AG04450 (cell line): ENCODE results near the gene MED20. TPM values are rescaled to one million over a fixed set of nuclear protein-coding genes. Genes with fewer than 3 reads are reported as not detected.

ENCODE experiments used
- CTCF ChIA-PET: fragments of 300-600, 350-600 bp; formaldehyde crosslinking; extraction: SDS; loops from one replicate; lab custom pipeline; 2022; ENCODE audit warnings: antibody characterized with exemption, inconsistent platforms; lab: Charles Lee
- POLR2A ChIA-PET: fragments of 350-600 bp; formaldehyde crosslinking; extraction: SDS; loops from one replicate; lab custom pipeline; 2021; ENCODE audit warnings: antibody characterized with exemption, inconsistent platforms; lab: Yijun Ruan, JAX
- DNase-seq: peaks from one replicate; pipeline ENCODE4 v3.0.0-alpha.2; 2011; ENCODE audit warnings: low read depth, low spot score
- H3K27ac ChIP-seq: one replicate; pipeline ENCODE4 v1.5.1; 2012; ENCODE audit warnings: low read depth, low read length, control low read depth
- H3K27me3 ChIP-seq: one replicate; pipeline ENCODE4 v1.6.0; 2012; ENCODE audit warnings: low read length; ENCODE audit not compliant: control insufficient read depth, insufficient read depth
- H3K4me3 ChIP-seq: 2 replicates; pipeline ENCODE4 v1.5.1; 2011; ENCODE audit warnings: mild to moderate bottlenecking, low read depth, low read length, control low read depth
- H3K9me3 ChIP-seq: 2 replicates; pipeline ENCODE4 v1.5.1; 2012; ENCODE audit warnings: low read length; ENCODE audit not compliant: control insufficient read depth, insufficient read depth
- CTCF ChIP-seq: IDR thresholded peaks from 2 replicates; pipeline ENCODE4 v1.5.1; 2011; ENCODE audit warnings: low read depth, low read length, control low read depth, inconsistent platforms
- polyA plus RNA-seq: library from polyadenylated mRNA; depleted of rRNA; stranded (reverse); fragments of >200 nt; gene quantifications from 2 replicates; pipeline ENCODE4 v1.2.3, GENCODE V29; 2011

The MED20 gene
- polyA plus RNA-seq, 1 experiment, result 48.6 TPM

GRCh38 chr6:41931792-41932191 lies 10.9 kb upstream of the MED20 start:
- CTCF ChIA-PET, result interaction anchor here (12.8 to 12.9 kb wide), 2 partner anchors 10 to 111 kb away, joined by 144 to 145 read pairs; partner anchors contain the start of genes BYSL and MED20
- TF ChIP-seq CTCF, result no peak
- H3K27me3 ChIP-seq, result no peaks in the 10 kb centered on the region
- no peak for DNase-seq
- no peaks in the 10 kb centered on the region for H3K9me3 ChIP-seq
- no peak overlapping the region for H3K27ac ChIP-seq
- POLR2A ChIA-PET, result no interaction called here
- no peak overlapping the region for H3K4me3 ChIP-seq

GRCh38 chr6:41929924-41930323 lies 9.0 kb upstream of the MED20 start:
- no peak overlapping the region for H3K4me3 ChIP-seq
- DNase-seq, result no peak
- POLR2A ChIA-PET, result interaction anchor here (0.6 kb wide), 1 partner anchor 35 kb away, joined by 3 read pairs; the partner anchor contains the start of gene USP49
- no peaks in the 10 kb centered on the region for H3K27me3 ChIP-seq
- H3K27ac ChIP-seq, result no peak overlapping the region
- TF ChIP-seq CTCF, result no peak
- no peaks in the 10 kb centered on the region for H3K9me3 ChIP-seq
- CTCF ChIA-PET, result interaction anchor here (0.6 to 12.9 kb wide), 3 partner anchors 8 to 122 kb away, joined by 4 to 144 read pairs (median 5); partner anchors contain the start of genes BYSL and MED20

- Histone ChIP-seq H3K4me3 (no peak overlapping the region), H3K27ac (no peak overlapping the region), H3K9me3 (no peaks in the 10 kb centered on the region), H3K27me3 (no peaks in the 10 kb centered on the region)
- POLR2A ChIA-PET, result interaction anchor here (0.7 to 1.4 kb wide), 2 partner anchors 9 to 12 kb away, joined by 3 to 4 read pairs; no protein-coding TSS in a partner anchor
- DNase-seq, result no peak
- TF ChIP-seq CTCF, result no peak
- CTCF ChIA-PET, result interaction anchor here (0.7 to 1.9 kb wide), 4 partner anchors 9 to 140 kb away, joined by 4 to 9 read pairs (median 4); partner anchors contain the start of gene TOMM6
Measured at GRCh38 chr6:41927253-41927652, 6.3 kb upstream of the MED20 start.

GRCh38 chr6:41922154-41922553 lies 1.2 kb upstream of the MED20 start:
- DNase-seq, result no peak
- POLR2A ChIA-PET, result interaction anchor here (1.2 kb wide), 1 partner anchor 16 kb away, joined by 3 read pairs; no protein-coding TSS in a partner anchor
- CTCF ChIA-PET, result interaction anchor here (0.6 to 3.1 kb wide), 10 partner anchors 9 to 141 kb away, joined by 3 to 144 read pairs (median 16); partner anchors contain the start of gene TOMM6

More at GRCh38 chr6:41922154-41922553, 1.2 kb upstream of the MED20 start:
- H3K9me3 ChIP-seq, result no peaks in the 10 kb centered on the region
- H3K27ac ChIP-seq, result no peak overlapping the region
- H3K27me3 ChIP-seq, result no peaks in the 10 kb centered on the region
- TF ChIP-seq CTCF, result no peak
- peak overlapping the region; percentile 74 for H3K4me3 ChIP-seq
